Neutrophil (primary cell): ENCODE results near the gene HOXD12.

Experiments used
- H3K27ac ChIP-seq: fragments of 200-600 bp; sonication (generic); 2 replicates; pipeline ENCODE4 v1.5.1; 2016; ENCODE audit warnings: mild to moderate bottlenecking, moderate library complexity
- H3K27me3 ChIP-seq: fragments of 200-600 bp; sonication (generic); 2 replicates; pipeline ENCODE4 v1.6.0; 2016; ENCODE audit warnings: mild to moderate bottlenecking
- H3K36me3 ChIP-seq: fragments of 200-600 bp; sonication (generic); 2 replicates; pipeline ENCODE4 v1.5.1; 2017
- H3K4me1 ChIP-seq, 2 experiments: fragments of 200-600 bp in 1 of 2; sonication (generic) in 1 of 2; 1 replicate in 1 of 2; 2 replicates in 1 of 2; pipeline versions ENCODE4 v1.5.1 to v1.6.1; 2013 to 2016; ENCODE audit warnings: low read depth in 1 of 2, low read length in 1 of 2, mild to moderate bottlenecking in 1 of 2, moderate library complexity in 1 of 2; ENCODE audit not compliant: control insufficient read depth in 1 of 2, insufficient read depth in 1 of 2
- H3K4me3 ChIP-seq, 2 experiments: fragments of 200-600 bp in 1 of 2; sonication (generic) in 1 of 2; 1 replicate in 1 of 2; 2 replicates in 1 of 2; pipeline ENCODE4 v1.5.1; 2013 to 2016; ENCODE audit warnings: low read depth in 1 of 2, low read length in 1 of 2, mild to moderate bottlenecking in 1 of 2, moderate library complexity in 1 of 2
- H3K9me3 ChIP-seq: fragments of 200-600 bp; sonication (generic); 2 replicates; pipeline ENCODE4 v1.5.1; 2016
- CTCF ChIP-seq: fragments of 200-600 bp; sonication (generic); IDR thresholded peaks from 2 replicates; pipeline ENCODE4 v1.5.1; 2016; ENCODE audit warnings: antibody characterized with exemption

HOXD12 gene

GRCh38 chr2:176130957-176131847 lies 31.6 kb downstream of the HOXD12 start:
- Histone ChIP-seq H3K4me3 (peak overlapping the region in 1 of 2 experiments; percentile 48), H3K4me1 (peaks cover 24 to 31% of the 10 kb centered on the region in 2 experiments), H3K27me3 (peaks cover 100% of the 10 kb centered on the region), H3K36me3 (no peaks in the 10 kb centered on the region), H3K27ac (no peak overlapping the region), H3K9me3 (no peaks in the 10 kb centered on the region)
- TF ChIP-seq CTCF, result no peak

GRCh38 chr2:176131848-176132158 lies 32.2 kb downstream of the HOXD12 start:
- Histone ChIP-seq H3K4me1 (peaks cover 28 to 37% of the 10 kb centered on the region in 2 experiments), H3K36me3 (no peaks in the 10 kb centered on the region), H3K4me3 (peak overlapping the region in 1 of 2 experiments; percentile 48), H3K9me3 (no peaks in the 10 kb centered on the region), H3K27me3 (peaks cover 100% of the 10 kb centered on the region), H3K27ac (no peak overlapping the region)
- no peak for TF ChIP-seq CTCF

- Histone ChIP-seq H3K9me3 (no peaks in the 10 kb centered on the region), H3K4me3 (peak overlapping the region; percentile 22 to 48), H3K27ac (no peak overlapping the region), H3K4me1 (peaks cover 28 to 38% of the 10 kb centered on the region in 2 experiments), H3K36me3 (no peaks in the 10 kb centered on the region), H3K27me3 (peaks cover 100% of the 10 kb centered on the region)
- no peak for TF ChIP-seq CTCF
Observed at GRCh38 chr2:176132205-176133171, 32.9 kb downstream of the HOXD12 start.

- Histone ChIP-seq H3K36me3 (no peaks in the 10 kb centered on the region), H3K27ac (no peak overlapping the region), H3K4me1 (peaks cover 28 to 38% of the 10 kb centered on the region in 2 experiments), H3K4me3 (no peak overlapping the region), H3K9me3 (no peaks in the 10 kb centered on the region), H3K27me3 (peaks cover 100% of the 10 kb centered on the region)
- no peak for TF ChIP-seq CTCF
Observed at GRCh38 chr2:176133389-176133788, 33.8 kb downstream of the HOXD12 start.

GRCh38 chr2:176134035-176134434 lies 34.4 kb downstream of the HOXD12 start:
- Histone ChIP-seq H3K27ac (no peak overlapping the region), H3K36me3 (no peaks in the 10 kb centered on the region), H3K9me3 (no peaks in the 10 kb centered on the region), H3K4me1 (peaks cover 21 to 36% of the 10 kb centered on the region in 2 experiments), H3K27me3 (peaks cover 100% of the 10 kb centered on the region), H3K4me3 (no peak overlapping the region)
- no peak for TF ChIP-seq CTCF
